Spleen (tissue), 11 donors: ENCODE data around the gene CENPVL2. TPM values are rescaled to one million over a fixed set of nuclear protein-coding genes. Genes with fewer than 3 reads are reported as not detected.
"Not testable (repeated sequence)": the region's sequence is repeated elsewhere in the genome, so short reads cannot be mapped to it uniquely, and the experiment has no call there.

ENCODE experiments used
- DNase-seq: peaks from one replicate; pipeline ENCODE4 v3.0.0-alpha.2; 2020
- H3K27ac ChIP-seq, 8 donors: fragments of 200-600 bp; sonication (generic) in 7 of 8; 1 replicate in 4 of 8; 2 replicates in 4 of 8; pipeline versions ENCODE4 v1.5.0 to v1.8.0; 2016 to 2021; ENCODE audit warnings: inconsistent platforms in 4 of 8, mild to moderate bottlenecking in 4 of 8, moderate library complexity in 1 of 8
- H3K27me3 ChIP-seq, 7 donors: fragments of 200-600 bp; sonication (generic) in 6 of 7; replicated peaks in 1 of 7; 1 replicate in 4 of 7; 2 replicates in 3 of 7; pipeline versions ENCODE4 v1.5.0 to v1.8.0; 2016 to 2021; ENCODE audit warnings: inconsistent platforms in 3 of 7, mild to moderate bottlenecking in 1 of 7
- H3K36me3 ChIP-seq, 6 donors: fragments of 200-600 bp; sonication (generic) in 5 of 6; 1 replicate in 4 of 6; 2 replicates in 2 of 6; pipeline versions ENCODE4 v1.5.0 to v1.8.0; 2016 to 2021; ENCODE audit warnings: inconsistent platforms in 2 of 6
- H3K4me1 ChIP-seq, 6 donors: fragments of 200-600 bp; sonication (generic) in 5 of 6; 1 replicate in 3 of 6; 2 replicates in 3 of 6; pipeline versions ENCODE4 v1.5.0 to v1.8.0; 2016 to 2021; ENCODE audit warnings: inconsistent platforms in 3 of 6
- H3K4me3 ChIP-seq, 8 donors: fragments of 200-600 bp; sonication (generic) in 7 of 8; 1 replicate in 4 of 8; 2 replicates in 4 of 8; pipeline versions ENCODE4 v1.5.0 to v1.8.0; 2016 to 2021; ENCODE audit warnings: inconsistent platforms in 4 of 8, mild to moderate bottlenecking in 4 of 8, moderate library complexity in 2 of 8
- H3K9me3 ChIP-seq, 8 donors: fragments of 200-600 bp; sonication (generic) in 7 of 8; 1 replicate in 4 of 8; 2 replicates in 4 of 8; pipeline versions ENCODE4 v1.5.0 to v1.8.0; 2016 to 2021; ENCODE audit warnings: inconsistent platforms in 4 of 8
- CTCF ChIP-seq, 11 experiments: fragments of 200-600 bp in 7 of 11; fragments of 450-650 bp in 4 of 11; sonication (generic) in 4 of 11; IDR thresholded peaks in 8 of 11; conservative IDR thresholded peaks in 3 of 11; 1 replicate in 7 of 11; 2 replicates in 4 of 11; pipeline versions ENCODE4 v1.4.0 to v1.8.0; 2016 to 2021; ENCODE audit warnings: antibody characterized with exemption in 11 of 11, inconsistent platforms in 4 of 11, mild to moderate bottlenecking in 1 of 11
- POLR2A ChIP-seq, 3 donors: fragments of 450-650 bp; IDR thresholded peaks; one replicate each; pipeline ENCODE4 v1.5.1; 2017; ENCODE audit warnings: antibody characterized with exemption in 3 of 3, mild to moderate bottlenecking in 1 of 3
- POLR2AphosphoS5 ChIP-seq, 3 donors: sonication (generic); formaldehyde crosslinking; IDR thresholded peaks; one replicate each; pipeline ENCODE4 v1.5.1; 2017; ENCODE audit warnings: antibody characterized with exemption in 3 of 3
- WGBS, 5 donors: extraction: QIAGEN DNeasy Blood & Tissue Kit in 3 of 5; methylation state at CpG; one replicate each; pipeline versions ENCODE4 v1.1.5 to v1.1.7; 2013 to 2018; 5-methylcytosine and 5-hydroxymethylcytosine counted together
- intact Hi-C: fragments of 100-400 bp; cut with DNase I; formaldehyde crosslinking; loops from one replicate; pipeline ENCODE4 v1.15.0; 2023; ENCODE audit warnings: low total_unique reads
- polyA plus RNA-seq, 3 donors: library from polyadenylated mRNA; stranded (reverse); fragments of 200-250 nt; gene quantifications; one replicate each; pipeline ENCODE4 v1.2.1, GENCODE V29; 2013
- total RNA-seq, 7 donors: library from RNA; depleted of rRNA in 3 of 7; stranded (reverse); fragments of >200 nt in 3 of 7; fragmentation: NEBNext Ultra II Directional in 4 of 7; extraction: Animal tissue kit (Norgen Biotek cat#: 25700) in 4 of 7; gene quantifications; one replicate each; pipeline versions ENCODE4 v1.1.0 to v1.2.1, GENCODE V29; 2016 to 2021
- donor health status: healthy with polysubstance abuse.
- donor health status: DM: no; HTN: no; CAD: no; lungs with moderate emphysema.
- donor health status: DM: no; HTN: no; CAD: no.
- donor health status: Bipolar disorder and iron deficiency.
- donor health status: healthy.
- donor health status: DM: no; HTN: no; CAD: no.
- donor health status: DM: yes; HTN: yes; CAD: no.

CENPVL2 gene
- total and polyA plus RNA-seq, 10 donors: not detected

- intact Hi-C loops: no loop called here
- Histone ChIP-seq H3K36me3 (no peaks in the 10 kb centered on the region), H3K9me3 (no peaks in the 10 kb centered on the region), H3K4me1 (no peaks in the 10 kb centered on the region), H3K27me3 (peaks cover 0 to 24% (median 0%) of the 10 kb centered on the region in 7 donors), H3K4me3 (no peak overlapping the region), H3K27ac (no peak overlapping the region)
- peak; percentile 11 for DNase-seq
- WGBS, 5 donors: 66 to 88% (median 77%) methylated on average over 5 to 6 of the region's 6 CpGs
- TF ChIP-seq POLR2AphosphoS5 (IDR thresholded peaks at IDR 0.05) (no peak), CTCF (IDR thresholded peaks at IDR 0.05 in 8 of 11, conservative IDR thresholded peaks at IDR 0.05 in 3 of 11) (no peak), POLR2A (IDR thresholded peaks at IDR 0.05) (no peak)
Measured at GRCh38 chrX:51694254-51694653, 11.6 kb upstream of the CENPVL2 start.

DNA sequence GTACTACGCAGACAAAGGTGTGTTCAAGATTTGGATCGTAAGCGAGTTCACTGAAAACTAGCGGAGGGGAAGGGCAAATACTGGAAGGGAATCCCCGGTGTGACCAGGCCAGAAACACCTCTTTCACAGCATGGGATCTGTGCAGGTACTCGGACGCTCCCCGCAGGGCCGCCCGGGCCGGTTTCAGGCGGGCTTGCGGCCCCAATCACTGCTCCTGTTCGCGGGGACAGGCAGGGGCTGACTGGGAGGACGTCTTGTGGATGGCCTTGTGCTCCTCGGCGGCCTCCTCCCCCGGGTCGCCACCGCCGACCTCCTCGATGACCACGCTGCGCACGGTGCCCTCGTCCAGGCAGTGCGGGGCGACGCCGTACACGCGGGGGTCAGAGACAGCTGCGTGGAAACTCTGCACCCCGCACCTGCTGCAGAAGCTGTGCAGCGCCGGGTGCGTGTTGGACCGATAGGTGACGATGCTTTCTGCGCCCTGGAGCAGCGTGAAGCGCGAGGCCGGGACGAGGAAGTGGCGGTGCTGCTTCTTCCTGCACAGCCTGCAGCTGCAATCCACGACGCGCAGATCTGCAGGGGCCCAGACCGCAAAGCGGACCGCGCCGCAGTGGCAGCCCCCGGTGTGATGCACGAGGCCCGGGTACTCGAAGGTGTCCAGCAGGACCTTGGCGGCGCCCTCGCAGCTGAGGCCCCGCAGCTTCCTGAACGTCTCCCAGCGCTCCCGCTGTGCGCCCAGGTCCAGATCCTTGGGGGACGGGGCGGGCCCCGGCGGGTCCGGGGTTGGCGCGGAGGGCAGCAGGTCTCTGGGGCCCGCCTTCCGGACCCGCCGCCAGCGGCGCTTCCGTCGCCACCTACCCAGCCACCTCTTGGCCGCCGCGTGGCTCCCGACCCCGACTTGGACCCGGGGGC lies 567 bp downstream of the CENPVL2 start:
- H3K27me3 ChIP-seq, H3K4me3 ChIP-seq, intact Hi-C loops, H3K9me3 ChIP-seq, DNase-seq, H3K27ac ChIP-seq, H3K4me1 ChIP-seq, H3K36me3 ChIP-seq: not testable (repeated sequence)
- no CpG with 5 or more reads among the region's 88 CpGs for WGBS, 5 donors

DNA sequence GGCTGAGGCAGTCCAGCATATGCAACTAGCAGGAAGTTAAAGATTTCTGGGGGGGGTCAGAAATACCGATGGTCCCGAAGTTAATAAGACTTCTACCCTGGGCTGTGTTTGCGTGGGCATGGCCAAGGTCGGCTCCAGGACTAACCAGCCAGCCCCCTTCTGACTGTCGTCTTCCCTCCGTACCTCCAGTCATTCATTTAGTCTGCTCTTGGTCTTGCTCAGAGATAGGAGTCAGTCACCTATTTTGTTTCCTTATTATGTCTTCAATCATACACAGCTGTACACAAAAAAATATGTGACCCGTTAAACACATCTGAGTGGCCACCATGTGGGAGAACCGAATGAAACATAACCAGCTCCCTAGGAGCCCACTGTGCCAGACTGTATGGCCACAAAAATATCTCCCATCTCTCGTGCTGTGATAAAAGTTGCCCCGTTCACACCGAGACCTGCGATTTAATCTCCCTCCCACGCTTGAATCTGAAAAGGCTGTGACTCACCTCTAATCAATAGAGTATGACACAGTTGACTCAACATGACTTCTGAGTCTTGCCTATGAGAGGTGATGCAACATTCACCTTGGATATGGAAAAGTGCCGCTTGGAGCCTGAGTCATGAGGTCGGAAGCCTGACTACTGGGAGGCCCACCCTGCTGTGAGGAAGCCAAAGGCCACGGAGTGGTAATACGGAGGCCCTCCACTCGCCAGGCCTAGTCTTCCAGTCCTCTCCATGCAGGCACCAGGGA lies 2.8 kb downstream of the CENPVL2 start:
- H3K4me1 ChIP-seq, H3K27ac ChIP-seq, DNase-seq, H3K9me3 ChIP-seq, H3K4me3 ChIP-seq, H3K36me3 ChIP-seq, H3K27me3 ChIP-seq, intact Hi-C loops: not testable (repeated sequence)
- no CpG with 5 or more reads among the region's 18 CpGs for WGBS, 5 donors

GRCh38 chrX:51665981-51666380 lies 16.6 kb downstream of the CENPVL2 start:
- H3K4me3 ChIP-seq: no peak overlapping the region
- TF ChIP-seq POLR2AphosphoS5 (IDR thresholded peaks at IDR 0.05) (no peak), CTCF (IDR thresholded peaks at IDR 0.05 in 8 of 11, conservative IDR thresholded peaks at IDR 0.05 in 3 of 11) (no peak), POLR2A (IDR thresholded peaks at IDR 0.05) (no peak)
- no peak for DNase-seq
- 14 to 45% (median 18%) methylated on average over 5 of the region's 5 CpGs for WGBS, 5 donors
- no peak overlapping the region for H3K27ac ChIP-seq
- no peaks in the 10 kb centered on the region for H3K9me3 ChIP-seq
- H3K4me1 ChIP-seq: no peaks in the 10 kb centered on the region
- peaks cover 0 to 12% (median 0%) of the 10 kb centered on the region in 7 donors for H3K27me3 ChIP-seq
- H3K36me3 ChIP-seq: no peaks in the 10 kb centered on the region
- intact Hi-C loops: no loop called here

DNA sequence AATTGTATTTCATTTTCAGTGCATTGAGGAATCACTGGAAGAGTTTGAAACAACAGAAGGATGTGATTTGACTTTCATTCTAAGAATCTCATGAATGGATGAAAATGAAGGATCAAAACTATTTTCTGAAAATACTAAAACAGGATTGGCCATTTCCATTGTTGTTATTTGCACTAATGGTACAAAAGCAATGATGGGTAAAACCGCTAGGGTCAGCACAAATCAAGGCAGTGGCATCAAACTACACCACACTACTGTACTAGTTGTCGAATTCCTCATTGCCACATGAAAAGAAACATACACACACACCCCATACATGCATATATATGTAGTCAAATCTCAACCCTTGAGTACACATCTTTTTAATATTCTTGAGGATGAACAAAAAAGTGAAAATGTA lies 39.3 kb downstream of the CENPVL2 start:
- no peaks in the 10 kb centered on the region for H3K36me3 ChIP-seq
- WGBS, 5 donors: 41 to 82% (median 60%) methylated on average over 2 of the region's 2 CpGs
- no peak overlapping the region for H3K27ac ChIP-seq
- H3K27me3 ChIP-seq: peaks cover 0 to 42% (median 0%) of the 10 kb centered on the region in 7 donors
- no peak for DNase-seq
- no peaks in the 10 kb centered on the region for H3K9me3 ChIP-seq
- no peak for TF ChIP-seq POLR2AphosphoS5 (IDR thresholded peaks at IDR 0.05)
- no peak for TF ChIP-seq CTCF (IDR thresholded peaks at IDR 0.05 in 8 of 11, conservative IDR thresholded peaks at IDR 0.05 in 3 of 11)
- no peak for TF ChIP-seq POLR2A (IDR thresholded peaks at IDR 0.05)
- intact Hi-C loops: no loop called here
- H3K4me1 ChIP-seq: no peaks in the 10 kb centered on the region
- no peak overlapping the region for H3K4me3 ChIP-seq
